WERI-Rb-1 (cell line): ENCODE measurements around the gene RFWD3.
"Not testable (repeated sequence)": the region's sequence is repeated elsewhere in the genome, so short reads cannot be mapped to it uniquely, and the experiment has no call there.

Source experiments
- DNase-seq: peaks from one replicate; pipeline ENCODE4 v3.0.0-alpha.2; 2020
- H3K27ac ChIP-seq: fragments of 250-450 bp; sonication (Bioruptor Pico); 2 replicates; pipeline ENCODE4 v1.5.1; 2020; ENCODE audit warnings: mild to moderate bottlenecking, moderate library complexity
- H3K27me3 ChIP-seq: fragments of 250-450 bp; sonication (Bioruptor Pico); 2 replicates; pipeline ENCODE4 v1.5.1; 2021; ENCODE audit warnings: mild to moderate bottlenecking, low read depth, moderate library complexity; ENCODE audit not compliant: insufficient read depth, severe bottlenecking
- H3K36me3 ChIP-seq: fragments of 250-450 bp; sonication (Bioruptor Pico); 2 replicates; pipeline ENCODE4 v1.5.1; 2020; ENCODE audit warnings: mild to moderate bottlenecking, moderate library complexity
- H3K4me3 ChIP-seq: 2 replicates; pipeline ENCODE4 v1.5.1; 2011; ENCODE audit warnings: low read depth, mild to moderate bottlenecking, control low read depth, low read length
- H3K9me3 ChIP-seq: fragments of 250-450 bp; sonication (Bioruptor Pico); 2 replicates; pipeline ENCODE4 v1.5.1; 2021; ENCODE audit warnings: mild to moderate bottlenecking, moderate library complexity; ENCODE audit not compliant: severe bottlenecking
- CTCF ChIP-seq: IDR thresholded peaks from 2 replicates; pipeline ENCODE4 v1.5.1; 2011; ENCODE audit warnings: low read depth, mild to moderate bottlenecking, control low read depth, inconsistent platforms, low read length

Gene RFWD3

GRCh38 chr16:74677868-74678267, 11.2 kb upstream of the RFWD3 start:
- TF ChIP-seq CTCF: no peak
- Histone ChIP-seq H3K4me3 (no peak overlapping the region), H3K36me3 (no peaks in the 10 kb centered on the region), H3K27me3 (no peaks in the 10 kb centered on the region), H3K27ac (no peak overlapping the region), H3K9me3 (no peaks in the 10 kb centered on the region)
- no peak for DNase-seq

DNA sequence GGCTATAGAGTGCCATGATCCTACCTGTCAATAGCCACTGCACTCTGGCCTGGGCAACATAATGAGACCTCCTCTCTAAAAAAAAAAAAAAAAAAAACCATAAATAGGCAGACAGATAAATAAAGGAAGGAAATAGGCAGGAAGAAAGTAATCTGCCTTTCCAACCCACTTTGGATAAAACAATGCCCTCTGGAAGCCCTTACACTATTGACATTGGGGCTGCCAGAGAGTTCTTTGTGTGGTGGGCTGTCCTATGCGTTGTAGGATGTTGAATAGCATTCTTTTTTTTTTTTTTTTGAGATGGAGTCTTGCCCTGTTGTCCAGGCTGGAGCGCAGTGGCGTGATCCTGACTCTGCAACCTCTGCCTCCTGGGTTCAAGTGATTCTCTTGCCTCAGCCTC, 7.2 kb upstream of the RFWD3 start:
- no peaks in the 10 kb centered on the region for H3K9me3 ChIP-seq
- H3K4me3 ChIP-seq: no peak overlapping the region
- TF ChIP-seq CTCF: no peak
- H3K36me3 ChIP-seq: no peaks in the 10 kb centered on the region
- no peaks in the 10 kb centered on the region for H3K27me3 ChIP-seq
- DNase-seq: no peak
- no peak overlapping the region for H3K27ac ChIP-seq

DNA sequence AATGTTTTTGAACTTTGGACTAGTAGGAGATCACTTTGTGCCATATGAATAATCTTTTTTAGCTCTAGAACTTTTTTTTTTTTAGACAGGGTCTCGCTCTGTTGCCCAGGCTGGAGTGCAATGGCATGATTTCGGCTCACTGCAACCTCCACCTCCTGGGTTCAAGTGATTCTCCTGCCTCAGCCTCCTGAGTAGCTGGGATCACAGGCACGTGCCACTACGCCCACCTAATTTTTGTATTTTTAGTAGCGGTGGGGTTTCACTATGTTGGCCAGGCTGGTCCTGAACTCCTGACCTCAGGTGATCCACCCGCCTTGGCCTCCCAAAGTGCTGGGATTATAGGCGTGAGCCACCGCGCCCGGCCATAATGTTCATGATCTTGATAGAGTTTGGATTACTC, 2.2 kb upstream of the RFWD3 start:
- H3K27ac ChIP-seq, DNase-seq, H3K4me3 ChIP-seq, H3K27me3 ChIP-seq: not testable (repeated sequence)
- Histone ChIP-seq H3K9me3 (peaks cover 13% of the 10 kb centered on the region), H3K36me3 (peaks cover 20% of the 10 kb centered on the region)

GRCh38 chr16:74667255-74667700, 601 bp upstream of the RFWD3 start:
- DNase-seq: no peak
- no peak for TF ChIP-seq CTCF
- H3K4me3 ChIP-seq: peak overlapping the region; percentile 88
- no peaks in the 10 kb centered on the region for H3K27me3 ChIP-seq
- peaks cover 34% of the 10 kb centered on the region for H3K36me3 ChIP-seq
- H3K9me3 ChIP-seq: peaks cover 13% of the 10 kb centered on the region
- peak overlapping the region; percentile 75 for H3K27ac ChIP-seq

GRCh38 chr16:74666010-74666421, 661 bp downstream of the RFWD3 start:
- no peak for DNase-seq
- H3K27ac ChIP-seq: peak overlapping the region; percentile 90
- no peak for TF ChIP-seq CTCF
- H3K36me3 ChIP-seq: peaks cover 46% of the 10 kb centered on the region
- peaks cover 13% of the 10 kb centered on the region for H3K9me3 ChIP-seq
- no peaks in the 10 kb centered on the region for H3K27me3 ChIP-seq
- H3K4me3 ChIP-seq: peak overlapping the region; percentile 88

- no peak overlapping the region for H3K4me3 ChIP-seq
- TF ChIP-seq CTCF: no peak
- H3K9me3 ChIP-seq: no peaks in the 10 kb centered on the region
- peaks cover 94% of the 10 kb centered on the region for H3K36me3 ChIP-seq
- H3K27me3 ChIP-seq: no peaks in the 10 kb centered on the region
- DNase-seq: no peak
- H3K27ac ChIP-seq: no peak overlapping the region
Observed at GRCh38 chr16:74661064-74661463, 5.6 kb downstream of the RFWD3 start.
